DND-41 (cell line): ENCODE results near the gene ETFA.

ENCODE experiments used
- ATAC-seq: fragments of 200-7000 bp; cut with Tn5 transposase; 3 replicates; pipeline ENCODE4 v1.9.1; 2021; ENCODE audit warnings: low read depth; ENCODE audit not compliant: insufficient read depth
- DNase-seq: peaks from one replicate; pipeline ENCODE4 v3.0.0-alpha.2; 2020
- H2AFZ ChIP-seq: 2 replicates; pipeline ENCODE4 v1.6.0; 2012; ENCODE audit warnings: low read depth, low read length
- H3K27ac ChIP-seq: 2 replicates; pipeline ENCODE4 v1.5.1; 2012; ENCODE audit warnings: low read length, inconsistent platforms
- H3K27me3 ChIP-seq: fragments of 200-600 bp; sonication (generic); 2 replicates; pipeline ENCODE4 v1.6.0; 2012; ENCODE audit warnings: low read length, mild to moderate bottlenecking, inconsistent platforms; ENCODE audit not compliant: insufficient read depth, poor library complexity
- H3K36me3 ChIP-seq: 2 replicates; pipeline ENCODE4 v1.5.1; 2012; ENCODE audit warnings: low read length, inconsistent platforms; ENCODE audit not compliant: insufficient read depth
- H3K4me1 ChIP-seq: 2 replicates; pipeline ENCODE4 v1.5.1; 2012; ENCODE audit warnings: mild to moderate bottlenecking, low read length; ENCODE audit not compliant: insufficient read depth
- H3K4me2 ChIP-seq: 2 replicates; pipeline ENCODE4 v1.6.0; 2012; ENCODE audit warnings: mild to moderate bottlenecking, moderate library complexity, low read length, inconsistent platforms; ENCODE audit not compliant: insufficient read depth
- H3K4me3 ChIP-seq, 2 experiments: fragments of 200-600 bp in 1 of 2; shearing (Covaris generic) in 1 of 2; 2 replicates each; pipeline ENCODE4 v1.5.1; 2012 to 2016; ENCODE audit warnings: inconsistent platforms in 2 of 2, low read length in 2 of 2, mild to moderate bottlenecking in 2 of 2, low read depth in 1 of 2, moderate library complexity in 1 of 2
- H3K79me2 ChIP-seq: 2 replicates; pipeline ENCODE4 v1.6.0; 2012; ENCODE audit warnings: low read length, inconsistent platforms; ENCODE audit not compliant: insufficient read depth
- H3K9ac ChIP-seq: 2 replicates; pipeline ENCODE4 v1.6.0; 2012; ENCODE audit warnings: low read depth, mild to moderate bottlenecking, inconsistent platforms, low read length, moderate library complexity
- H3K9me3 ChIP-seq: 2 replicates; pipeline ENCODE4 v1.5.1; 2012; ENCODE audit warnings: low read length, moderate library complexity, mild to moderate bottlenecking, inconsistent platforms; ENCODE audit not compliant: insufficient read depth, severe bottlenecking
- H4K20me1 ChIP-seq: 2 replicates; pipeline ENCODE4 v1.6.0; 2012; ENCODE audit warnings: low read length; ENCODE audit not compliant: insufficient read depth
- CTCF ChIP-seq: IDR thresholded peaks from 2 replicates; pipeline ENCODE4 v1.5.1; 2012; ENCODE audit warnings: borderline replicate concordance, low read length, moderate library complexity, mild to moderate bottlenecking; ENCODE audit not compliant: poor library complexity, severe bottlenecking; ENCODE audit errors: extremely low read depth
- EZH2 ChIP-seq: IDR thresholded peaks from 3 replicates; pipeline ENCODE4 v1.6.1; 2012; ENCODE audit warnings: borderline replicate concordance, low read depth, mild to moderate bottlenecking, moderate library complexity, low read length, inconsistent platforms; ENCODE audit not compliant: severe bottlenecking

ETFA gene

GRCh38 chr15:76344893-76345582 lies 33.8 kb upstream of the ETFA start:
- Histone ChIP-seq H3K79me2 (no peaks in the 10 kb centered on the region), H3K9ac (no peak overlapping the region), H2AFZ (no peak overlapping the region), H3K9me3 (no peaks in the 10 kb centered on the region), H3K36me3 (no peaks in the 10 kb centered on the region), H3K27ac (no peak overlapping the region), H4K20me1 (no peaks in the 10 kb centered on the region), H3K27me3 (no peaks in the 10 kb centered on the region), H3K4me2 (no peak overlapping the region), H3K4me1 (no peaks in the 10 kb centered on the region), H3K4me3 (no peak overlapping the region)
- ATAC-seq: no peak
- DNase-seq: no peak
- no peak for TF ChIP-seq CTCF
- TF ChIP-seq EZH2: no peak

GRCh38 chr15:76343313-76343996 lies 32.2 kb upstream of the ETFA start:
- DNase-seq (no peak), ATAC-seq (no peak)
- Histone ChIP-seq H3K79me2 (no peaks in the 10 kb centered on the region), H3K4me1 (no peaks in the 10 kb centered on the region), H3K9me3 (no peaks in the 10 kb centered on the region), H4K20me1 (no peaks in the 10 kb centered on the region), H3K27ac (no peak overlapping the region), H3K9ac (no peak overlapping the region), H3K4me3 (no peak overlapping the region), H3K27me3 (peaks cover 3% of the 10 kb centered on the region), H3K4me2 (no peak overlapping the region), H3K36me3 (no peaks in the 10 kb centered on the region), H2AFZ (no peak overlapping the region)
- TF ChIP-seq EZH2 (no peak), CTCF (no peak)

- no peak for ATAC-seq
- Histone ChIP-seq H3K4me3 (no peak overlapping the region), H4K20me1 (no peaks in the 10 kb centered on the region), H3K4me1 (no peaks in the 10 kb centered on the region), H3K4me2 (no peak overlapping the region), H3K27ac (no peak overlapping the region), H3K9me3 (no peaks in the 10 kb centered on the region), H2AFZ (no peak overlapping the region), H3K79me2 (no peaks in the 10 kb centered on the region), H3K9ac (no peak overlapping the region), H3K36me3 (no peaks in the 10 kb centered on the region), H3K27me3 (peaks cover 3% of the 10 kb centered on the region)
- TF ChIP-seq CTCF (no peak), EZH2 (no peak)
- DNase-seq: no peak
Observed at GRCh38 chr15:76342382-76343201, 31.3 kb upstream of the ETFA start.
